K562 (cell line): Measurements from ENCODE around the gene SUPT20HL2. TPM values are rescaled to one million over a fixed set of nuclear protein-coding genes. Genes with fewer than 3 reads are reported as not detected.

ENCODE experiments used
- ATAC-seq: fragments of 200-7000 bp; cut with Tn5 transposase; 3 replicates; pipeline ENCODE4 v1.9.1; 2020; ENCODE audit warnings: moderate library complexity
- BruUV-seq: library from RNA; stranded (reverse); fragments of 400-500 nt; replicated peaks from 2 replicates; lab custom pipeline; 2021; lab: Mats Ljungman, UMichigan
- CTCF ChIA-PET: fragments of 300-600 bp; formaldehyde crosslinking; extraction: SDS; loops from one replicate; lab custom pipeline; 2021; ENCODE audit warnings: low intra/inter-chr PET ratio; lab: Yijun Ruan, JAX
- POLR2A ChIA-PET: fragments of 300-600, 350-650 bp; sonication (Branson Sonifier 250); formaldehyde crosslinking; extraction: SDS; loops from one replicate; lab custom pipeline; 2021; ENCODE audit warnings: antibody characterized with exemption, inconsistent platforms; lab: Yijun Ruan, JAX
- DNase-seq, 4 experiments: peaks; one replicate each; pipeline versions ENCODE4 v3.0.0 to v3.0.0-alpha.2; 2011 to 2018; ENCODE audit warnings: low spot score in 3 of 4, mixed read lengths in 3 of 4; ENCODE audit errors: extremely low read depth in 1 of 4
- FAIRE-seq: peaks from 2 replicates; lab custom pipeline; 2011; peaks lifted over from hg19 to GRCh38; lab: Jason Lieb, UNC
- H2AFZ ChIP-seq: 2 replicates; pipeline ENCODE4 v1.6.0; 2011; ENCODE audit warnings: low read depth, low read length, control low read depth, inconsistent platforms
- H3K27ac ChIP-seq: fragments of 200-600 bp; 3 replicates; pipeline ENCODE4 v1.8.0; 2011; ENCODE audit warnings: low read depth, mild to moderate bottlenecking, control low read depth, inconsistent platforms, low read length, moderate library complexity, mixed read lengths; ENCODE audit errors: extremely low read depth
- H3K27me3 ChIP-seq, 2 experiments: fragments of 300-600 bp in 1 of 2; 2 replicates in 1 of 2; 3 replicates in 1 of 2; pipeline versions ENCODE4 v1.6.0 to v1.8.0; 2011; ENCODE audit warnings: inconsistent platforms in 2 of 2, low read length in 2 of 2, mild to moderate bottlenecking in 1 of 2, mixed read lengths in 1 of 2, moderate library complexity in 1 of 2; ENCODE audit not compliant: control insufficient read depth in 2 of 2, insufficient read depth in 2 of 2
- H3K36me3 ChIP-seq: fragments of 300-600 bp; 3 replicates; pipeline ENCODE4 v1.8.0; 2011; ENCODE audit warnings: mild to moderate bottlenecking, low read length, inconsistent platforms; ENCODE audit not compliant: control insufficient read depth, insufficient read depth
- H3K4me1 ChIP-seq, 2 experiments: fragments of 200-600 bp in 1 of 2; replicated peaks in 1 of 2; 2 replicates in 1 of 2; 3 replicates in 1 of 2; pipeline versions ENCODE4 v1.5.1 to v1.8.0; 2011; ENCODE audit warnings: inconsistent platforms in 2 of 2, low read length in 2 of 2, mild to moderate bottlenecking in 1 of 2, mixed read lengths in 1 of 2, moderate library complexity in 1 of 2; ENCODE audit not compliant: control insufficient read depth in 2 of 2, insufficient read depth in 2 of 2
- H3K4me2 ChIP-seq: 2 replicates; pipeline ENCODE4 v1.6.1; 2011; ENCODE audit warnings: low read length, control low read depth, inconsistent platforms, mixed read lengths; ENCODE audit not compliant: insufficient read depth
- H3K4me3 ChIP-seq: fragments of 200-600 bp; sonication (generic), shearing (Covaris generic); 2 replicates; pipeline ENCODE4 v1.5.1; 2016; ENCODE audit warnings: control low read depth, inconsistent platforms
- H3K79me2 ChIP-seq: fragments of 200-600 bp; 3 replicates; pipeline ENCODE4 v1.8.0; 2011; ENCODE audit warnings: low read length, inconsistent platforms; ENCODE audit not compliant: control insufficient read depth, insufficient read depth
- H3K9ac ChIP-seq, 2 experiments: 2 replicates each; pipeline versions ENCODE4 v1.6.0 to v1.6.1; 2011; ENCODE audit warnings: low read depth in 2 of 2, low read length in 2 of 2, control low read depth in 1 of 2, inconsistent platforms in 1 of 2, mild to moderate bottlenecking in 1 of 2, mixed read lengths in 1 of 2; ENCODE audit not compliant: insufficient read depth in 1 of 2
- H3K9me1 ChIP-seq: one replicate; pipeline ENCODE4 v1.6.0; 2011; ENCODE audit warnings: inconsistent platforms, mild to moderate bottlenecking, low read length, moderate library complexity; ENCODE audit not compliant: control insufficient read depth, insufficient read depth
- H3K9me3 ChIP-seq: replicated peaks from 2 replicates; pipeline ENCODE4 v1.5.1; 2011; ENCODE audit warnings: low read depth, low read length, inconsistent platforms; ENCODE audit not compliant: control insufficient read depth, insufficient read depth
- H4K20me1 ChIP-seq: replicated peaks from 2 replicates; pipeline ENCODE4 v1.6.1; 2011; ENCODE audit warnings: low read length, inconsistent platforms, mixed read lengths; ENCODE audit not compliant: control insufficient read depth, insufficient read depth
- CEBPB ChIP-seq: fragments of 450-650 bp; IDR thresholded peaks from 2 replicates; pipeline ENCODE4 v1.6.1; 2016; ENCODE audit warnings: missing genetic modification characterization, missing compliant biosample characterization
- CHD1 ChIP-seq: fragments of 200-600 bp; sonication (generic); IDR thresholded peaks from one replicate; pipeline ENCODE4 v1.6.1; 2012; ENCODE audit warnings: mild to moderate bottlenecking, moderate library complexity, low read length, inconsistent platforms
- FOS ChIP-seq: IDR thresholded peaks from 3 replicates; pipeline ENCODE4 v1.6.1; 2011; ENCODE audit not compliant: insufficient read length; ENCODE audit errors: extremely low read depth
- HMGN3 ChIP-seq: IDR thresholded peaks from 2 replicates; pipeline ENCODE4 v1.6.1; 2011; ENCODE audit warnings: borderline replicate concordance, low read depth, mild to moderate bottlenecking, mixed read lengths, low read length; ENCODE audit not compliant: insufficient read length; ENCODE audit errors: extremely low read depth
- JUND ChIP-seq, 2 experiments: IDR thresholded peaks; 2 replicates in 1 of 2; 3 replicates in 1 of 2; pipeline ENCODE4 v1.6.1; 2011; ENCODE audit warnings: borderline replicate concordance in 2 of 2, low read depth in 2 of 2, low read length in 2 of 2, improper control_type of control experiment in 1 of 2, missing biosample characterization in 1 of 2, missing genetic modification characterization in 1 of 2, missing genetic modification reagents in 1 of 2
- MTA2 ChIP-seq: fragments of 450-650 bp; IDR thresholded peaks from 2 replicates; pipeline ENCODE4 v1.6.1; 2016; ENCODE audit warnings: low read depth
- NCOA1 ChIP-seq: fragments of 450-650 bp; IDR thresholded peaks from 2 replicates; pipeline ENCODE4 v1.6.1; 2016; ENCODE audit warnings: low read depth
- POU5F1 ChIP-seq: fragments of 150-350 bp; IDR thresholded peaks from 2 replicates; pipeline ENCODE4 v1.6.1; 2014; ENCODE audit warnings: borderline replicate concordance, low read length, low read depth, mild to moderate bottlenecking; ENCODE audit not compliant: partially characterized antibody
- TAF7 ChIP-seq: fragments of 450-650 bp; IDR thresholded peaks from 2 replicates; pipeline ENCODE4 v1.6.1; 2016; ENCODE audit warnings: missing genetic modification characterization, missing compliant biosample characterization
- THRAP3 ChIP-seq: fragments of 450-650 bp; IDR thresholded peaks from 2 replicates; pipeline ENCODE4 v1.6.1; 2016; ENCODE audit warnings: mild to moderate bottlenecking, inconsistent platforms, borderline replicate concordance
- ZNF134 ChIP-seq: fragments of 250-450 bp; sonication (Bioruptor Pico); conservative IDR thresholded peaks from 2 replicates; pipeline ENCODE4 v1.4.0; 2020
- WGBS: fragments of 100-300 bp; shearing (Covaris generic); methylation state at CpG from one replicate; pipeline ENCODE4 v1.1.6; 2016; ENCODE audit warnings: low coverage, mixed read lengths; ENCODE audit not compliant: insufficient coverage; ENCODE audit errors: missing lambda C conversion rate; 5-methylcytosine and 5-hydroxymethylcytosine counted together
- in situ Hi-C: fragments of 300-500 bp; cut with MboI; formaldehyde crosslinking; loops from 4 replicates; pipeline ENCODE4 v1.15.0; 2018; ENCODE audit warnings: inconsistent platforms, mixed read lengths
- intact Hi-C: fragments of 100-400 bp; cut with micrococcal nuclease; formaldehyde crosslinking; loops from 2 replicates; pipeline ENCODE4 v1.14.2; 2022
- polyA plus RNA-seq, 8 experiments: library from polyadenylated mRNA; depleted of rRNA in 4 of 8; stranded (reverse) in 5 of 8; unstranded in 3 of 8; fragments of >200 nt; fragmentation: Nextera tagmentation in 2 of 8; fragmentation: Illumina TruSeq in 1 of 8; extraction: Ambion mirVana in 2 of 8; extraction: Trizol in 1 of 8; gene quantifications; 2 replicates each; pipeline versions ENCODE4 v1.2.1 to v1.2.3, GENCODE V29; 2011 to 2014; ENCODE audit warnings: inconsistent platforms in 1 of 8, missing spikeins in 1 of 8
- total RNA-seq, 7 experiments: library from RNA; depleted of rRNA in 6 of 7; stranded (reverse); fragments of >200 nt in 6 of 7; fragmentation: Illumina TruSeq in 2 of 7; extraction: Trizol in 2 of 7; gene quantifications; 2 replicates each; pipeline versions ENCODE4 v1.2.1 to v1.2.3, GENCODE V29; 2011 to 2021; ENCODE audit warnings: low replicate concordance in 1 of 7
- TF ChIP-seq, protein P1 (sequence below): fragments of 150-350 bp; conservative IDR thresholded peaks from 2 replicates; pipeline ENCODE4 v1.6.1; 2014; ENCODE audit warnings: low read length
- TF ChIP-seq, protein P2 (sequence below): sonication (generic); formaldehyde crosslinking; IDR thresholded peaks from 2 replicates; pipeline ENCODE4 v1.8.0; 2022; ENCODE audit warnings: mild to moderate bottlenecking, missing genetic modification reagents

SUPT20HL2 gene
- total and polyA plus RNA-seq, 9 of the 15 experiments (the other 6 are each of a cell fraction or from before 2014, with no cell fraction given): 0.04 TPM; not detected in 8

DNA sequence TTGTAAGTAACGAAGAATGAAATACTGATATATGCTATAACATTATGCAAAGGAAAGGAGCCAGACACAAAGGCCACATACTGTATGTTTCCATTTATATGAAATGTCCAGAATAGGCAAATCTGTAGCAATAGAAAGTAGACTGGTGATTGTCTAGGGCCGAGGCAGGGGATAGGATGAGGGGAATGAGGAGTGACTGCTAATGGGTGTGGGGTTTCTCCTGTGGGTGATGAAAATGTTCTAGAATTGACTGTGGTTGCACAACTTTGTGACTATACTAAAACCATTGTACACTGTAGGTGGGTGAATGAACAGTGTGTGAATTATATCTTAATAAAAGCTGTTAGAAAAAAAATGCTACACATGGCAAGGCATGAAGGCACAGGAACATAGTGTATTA is 26.6 kb upstream of the SUPT20HL2 start:
- in situ Hi-C loops: no loop called here
- WGBS: 3% methylated on average over 2 of the region's 2 CpGs
- H3K27me3 ChIP-seq: no peaks in the 10 kb centered on the region; a peak in 1 of 5 replicates

More for the DNA sequence above, 26.6 kb upstream of the SUPT20HL2 start:
- DNase-seq (no peak), ATAC-seq (no peak), FAIRE-seq (no peak)
- no peaks in the 10 kb centered on the region for H3K9me3 ChIP-seq
- TF ChIP-seq CHD1 (no peak), HMGN3 (no peak), MTA2 (no peak), POU5F1 (no peak), JUND (IDR thresholded peaks at IDR 0.05; ENCODE audit: borderline replicate concordance, low read depth, low read length) (no peak), JUND (tag; IDR thresholded peaks at IDR 0.05; ENCODE audit: borderline replicate concordance, low read depth, low read length) (no peak), TAF7 (tag) (no peak), THRAP3 (no peak), ZNF134 (CRISPR knock-in tag) (no peak), FOS (no peak), CEBPB (tag) (no peak), NCOA1 (no peak)
- TF ChIP-seq, protein P1, sequence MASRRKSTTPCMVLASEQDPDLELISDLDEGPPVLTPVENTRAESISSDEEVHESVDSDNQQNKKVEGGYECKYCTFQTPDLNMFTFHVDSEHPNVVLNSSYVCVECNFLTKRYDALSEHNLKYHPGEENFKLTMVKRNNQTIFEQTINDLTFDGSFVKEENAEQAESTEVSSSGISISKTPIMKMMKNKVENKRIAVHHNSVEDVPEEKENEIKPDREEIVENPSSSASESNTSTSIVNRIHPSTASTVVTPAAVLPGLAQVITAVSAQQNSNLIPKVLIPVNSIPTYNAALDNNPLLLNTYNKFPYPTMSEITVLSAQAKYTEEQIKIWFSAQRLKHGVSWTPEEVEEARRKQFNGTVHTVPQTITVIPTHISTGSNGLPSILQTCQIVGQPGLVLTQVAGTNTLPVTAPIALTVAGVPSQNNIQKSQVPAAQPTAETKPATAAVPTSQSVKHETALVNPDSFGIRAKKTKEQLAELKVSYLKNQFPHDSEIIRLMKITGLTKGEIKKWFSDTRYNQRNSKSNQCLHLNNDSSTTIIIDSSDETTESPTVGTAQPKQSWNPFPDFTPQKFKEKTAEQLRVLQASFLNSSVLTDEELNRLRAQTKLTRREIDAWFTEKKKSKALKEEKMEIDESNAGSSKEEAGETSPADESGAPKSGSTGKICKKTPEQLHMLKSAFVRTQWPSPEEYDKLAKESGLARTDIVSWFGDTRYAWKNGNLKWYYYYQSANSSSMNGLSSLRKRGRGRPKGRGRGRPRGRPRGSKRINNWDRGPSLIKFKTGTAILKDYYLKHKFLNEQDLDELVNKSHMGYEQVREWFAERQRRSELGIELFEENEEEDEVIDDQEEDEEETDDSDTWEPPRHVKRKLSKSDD: no peak
- TF ChIP-seq, protein P2, sequence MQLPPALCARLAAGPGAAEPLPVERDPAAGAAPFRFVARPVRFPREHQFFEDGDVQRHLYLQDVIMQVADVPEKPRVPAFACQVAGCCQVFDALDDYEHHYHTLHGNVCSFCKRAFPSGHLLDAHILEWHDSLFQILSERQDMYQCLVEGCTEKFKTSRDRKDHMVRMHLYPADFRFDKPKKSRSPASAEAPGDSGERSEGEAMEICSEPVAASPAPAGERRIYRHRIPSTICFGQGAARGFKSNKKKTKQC (CRISPR knock-in tag): no peak
- H3K4me3 ChIP-seq: no peak overlapping the region
- BruUV-seq: no TSS peak
- H3K27ac ChIP-seq: no peak overlapping the region
- no peaks in the 10 kb centered on the region for H4K20me1 ChIP-seq
- no peak overlapping the region for H2AFZ ChIP-seq
- POLR2A ChIA-PET: no interaction called here
- no peaks in the 10 kb centered on the region for H3K4me1 ChIP-seq
- H3K36me3 ChIP-seq: no peaks in the 10 kb centered on the region
- H3K9ac ChIP-seq: no peak overlapping the region
- no peak overlapping the region for H3K4me2 ChIP-seq
- CTCF ChIA-PET: no interaction called here
- H3K79me2 ChIP-seq: no peaks in the 10 kb centered on the region
- no peaks in the 10 kb centered on the region for H3K9me1 ChIP-seq
- intact Hi-C loops: no loop called here
